Right kidney (tissue), 9 donors: ENCODE data around the gene ZNF26.
"Not testable (repeated sequence)": the region's sequence is repeated elsewhere in the genome, so short reads cannot be mapped to it uniquely, and the experiment has no call there.

Experiments
- DNase-seq: peaks from one replicate; pipeline ENCODE4 v3.0.0-alpha.2; 2016
- long read RNA-seq, 8 donors: transcript quantifications; one replicate each; lab custom pipeline, GENCODE V29; 2026

Gene ZNF26
- long read RNA-seq, donor 1, full-length matches to known transcripts = 2 of 2 reads
- long read RNA-seq, donor 1, partial matches to known transcripts = 0 of 2 reads
- long read RNA-seq, donor 1, other reads (novel, unspliced or antisense) = 0 of 2 reads
- long read RNA-seq, donor 2, partial matches to known transcripts = 0 of 1 reads
- long read RNA-seq, donor 2, other reads (novel, unspliced or antisense) = 0 of 1 reads
- long read RNA-seq, donor 3, full-length matches to known transcripts = 1 of 7 reads
- long read RNA-seq, donor 3, partial matches to known transcripts = 6 of 7 reads
- long read RNA-seq, donor 3, other reads (novel, unspliced or antisense) = 0 of 7 reads
- long read RNA-seq, donor 4, full-length matches to known transcripts = 1 of 1 reads
- long read RNA-seq, donor 4, partial matches to known transcripts = 0 of 1 reads
- long read RNA-seq, donor 4, other reads (novel, unspliced or antisense) = 0 of 1 reads
- long read RNA-seq, donor 5, full-length matches to known transcripts = 3 of 3 reads
- long read RNA-seq, donor 5, partial matches to known transcripts = 0 of 3 reads
- long read RNA-seq, donor 5, other reads (novel, unspliced or antisense) = 0 of 3 reads
- long read RNA-seq, donor 6, full-length matches to known transcripts = 2 of 2 reads
- long read RNA-seq, donor 6, partial matches to known transcripts = 0 of 2 reads
- long read RNA-seq, donor 6, other reads (novel, unspliced or antisense) = 0 of 2 reads
- long read RNA-seq, donor 7, full-length matches to known transcripts = 3 of 3 reads
- long read RNA-seq, donor 7, partial matches to known transcripts = 0 of 3 reads
- long read RNA-seq, donor 7, other reads (novel, unspliced or antisense) = 0 of 3 reads
- long read RNA-seq, donor 8, full-length matches to known transcripts = 1 of 1 reads
- long read RNA-seq, donor 8, partial matches to known transcripts = 0 of 1 reads
- long read RNA-seq, donor 8, other reads (novel, unspliced or antisense) = 0 of 1 reads

GRCh38 chr12:132986001-132986884 is at the start of gene ZNF26:
ZNF26 (plus strand) TSS chr12:132986367; CDS start chr12:132986841, 474 bp downstream.
- peak; percentile 89 for DNase-seq

GRCh38 chr12:132936921-132937320 is 49.2 kb upstream of the ZNF26 start:
- DNase-seq = not testable (repeated sequence)

- DNase-seq = no peak
Observed at GRCh38 chr12:132937476-132937875, 48.7 kb upstream of the ZNF26 start.

- DNase-seq = not testable (repeated sequence)
Observed at GRCh38 chr12:132938807-132939206, 47.4 kb upstream of the ZNF26 start.

- DNase-seq = no peak
Observed at GRCh38 chr12:132940071-132940719, 46.0 kb upstream of the ZNF26 start.

- no peak for DNase-seq
Observed at GRCh38 chr12:132941336-132941954, 44.7 kb upstream of the ZNF26 start.

- DNase-seq = no peak
Observed at GRCh38 chr12:132942611-132943010, 43.6 kb upstream of the ZNF26 start.

GRCh38 chr12:132945806-132946205 is 40.4 kb upstream of the ZNF26 start:
- no peak for DNase-seq

GRCh38 chr12:132946246-132946820 is 39.8 kb upstream of the ZNF26 start:
- DNase-seq = no peak

GRCh38 chr12:132948146-132949066 is 37.8 kb upstream of the ZNF26 start:
- no peak for DNase-seq

GRCh38 chr12:132949936-132950837 is 36.0 kb upstream of the ZNF26 start:
- DNase-seq = no peak

GRCh38 chr12:132950844-132951535 is 35.2 kb upstream of the ZNF26 start:
- DNase-seq = no peak

- no peak for DNase-seq
Observed at GRCh38 chr12:132951649-132952048, 34.5 kb upstream of the ZNF26 start.

GRCh38 chr12:132952371-132953162 is 33.6 kb upstream of the ZNF26 start:
- no peak for DNase-seq

GRCh38 chr12:132953163-132953425 is 33.1 kb upstream of the ZNF26 start:
- no peak for DNase-seq

- DNase-seq = no peak
Observed at GRCh38 chr12:132953771-132954170, 32.4 kb upstream of the ZNF26 start.

- DNase-seq = no peak
Observed at GRCh38 chr12:132954471-132955048, 31.6 kb upstream of the ZNF26 start.
